KOPT-K1 (cell line): ENCODE measurements around the gene CDK5RAP2.
"Not testable (repeated sequence)": the region's sequence is repeated elsewhere in the genome, so short reads cannot be mapped to it uniquely, and the experiment has no call there.

ENCODE experiments used
- H3K27ac ChIP-seq: fragments of 200-600 bp; sonication (generic); 2 replicates; pipeline ENCODE4 v1.5.1; 2016; ENCODE audit warnings: antibody characterized with exemption, mild to moderate bottlenecking, low read depth, low read length; ENCODE audit not compliant: poor library complexity, severe bottlenecking
- H3K36me3 ChIP-seq: fragments of 200-600 bp; sonication (generic); 2 replicates; pipeline ENCODE4 v1.5.1; 2017; ENCODE audit warnings: antibody characterized with exemption, mild to moderate bottlenecking, low read length, moderate library complexity; ENCODE audit not compliant: insufficient read depth
- H3K9me3 ChIP-seq: fragments of 200-600 bp; sonication (generic); 2 replicates; pipeline ENCODE4 v1.5.1; 2017; ENCODE audit warnings: antibody characterized with exemption, low read length, mild to moderate bottlenecking; ENCODE audit not compliant: insufficient read depth, poor library complexity, severe bottlenecking

CDK5RAP2 gene

DNA sequence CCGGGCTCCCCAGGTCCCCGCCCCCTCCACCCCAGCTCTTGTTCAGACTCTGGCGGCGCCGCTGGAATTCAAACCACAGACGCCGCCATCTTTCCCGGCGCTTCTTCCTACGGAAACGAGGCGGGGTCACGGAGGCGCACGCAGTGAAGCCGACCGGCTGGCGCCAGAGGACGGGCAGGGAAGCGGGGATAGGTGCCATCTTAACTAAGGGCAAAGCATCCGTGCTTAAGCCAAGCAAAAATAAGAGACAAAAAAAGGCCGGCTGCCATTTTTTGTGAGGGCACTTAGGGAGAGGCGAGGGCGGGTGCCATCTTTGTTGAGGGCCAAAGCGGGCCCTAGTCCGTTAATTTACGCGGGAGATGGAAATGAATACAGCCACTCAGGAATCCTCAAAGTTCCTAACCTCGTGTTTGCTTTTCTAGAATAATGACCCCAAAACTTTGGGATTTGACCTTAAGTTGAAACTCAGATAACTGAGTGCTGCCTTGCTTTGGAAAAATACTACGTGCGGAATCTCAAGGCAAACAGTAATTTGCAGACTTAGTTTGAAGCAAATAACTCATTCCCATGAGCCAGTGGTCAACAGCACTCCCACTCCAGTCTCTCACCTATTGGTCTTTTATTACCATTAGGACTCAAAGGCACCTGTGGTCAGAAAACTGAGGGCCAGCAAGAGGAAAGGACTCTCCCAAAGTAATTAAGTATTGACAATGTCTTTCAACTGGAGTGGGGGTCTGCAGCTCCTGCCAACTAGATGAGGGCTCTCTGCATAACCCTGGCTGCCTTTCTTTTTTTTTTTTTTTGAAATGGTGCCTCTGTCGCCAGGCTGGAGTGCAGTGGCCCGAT lies at the start of gene CDK5RAP2:
Gene CDK5RAP2, minus strand, starts transcription at position 117 of the 846 bp plus-strand sequence. CDS start 189 bp downstream, outside the sequence.
- Histone ChIP-seq H3K27ac (peak within 1 kb of the TSS; percentile 86), H3K36me3 (peaks cover 13% of the 10 kb centered on the region)

DNA sequence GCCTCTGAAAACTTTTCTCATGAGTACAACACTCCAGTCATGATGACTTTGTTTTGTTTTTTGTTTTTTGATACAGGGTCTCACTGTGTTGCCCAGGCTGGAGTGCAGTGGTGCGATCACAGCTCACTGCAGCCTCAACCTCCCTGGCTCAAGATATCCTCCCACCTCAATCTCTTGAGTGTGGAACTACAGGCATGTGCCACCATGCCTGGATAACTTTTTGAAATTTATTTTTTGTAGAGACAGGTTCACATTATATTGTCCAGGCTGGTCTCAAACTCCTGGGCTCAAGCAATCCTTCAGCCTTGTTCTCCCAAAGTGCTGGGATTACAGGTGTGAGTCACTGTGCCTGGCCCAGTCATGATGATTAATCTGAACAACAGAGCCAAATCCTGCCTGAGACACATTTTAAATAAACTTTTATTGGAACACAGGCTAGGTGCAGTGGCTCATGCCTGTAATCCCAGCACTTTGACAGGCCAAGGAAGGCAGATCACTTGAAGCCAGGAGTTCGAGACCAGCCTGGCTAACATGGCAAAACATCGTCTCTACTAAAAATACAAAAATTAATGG lies 49.0 kb upstream of the CDK5RAP2 start:
- H3K27ac ChIP-seq, H3K36me3 ChIP-seq, H3K9me3 ChIP-seq: not testable (repeated sequence)

More for the DNA sequence above, at the start of gene CDK5RAP2:
- H3K9me3 ChIP-seq: no peaks in the 10 kb centered on the region

DNA sequence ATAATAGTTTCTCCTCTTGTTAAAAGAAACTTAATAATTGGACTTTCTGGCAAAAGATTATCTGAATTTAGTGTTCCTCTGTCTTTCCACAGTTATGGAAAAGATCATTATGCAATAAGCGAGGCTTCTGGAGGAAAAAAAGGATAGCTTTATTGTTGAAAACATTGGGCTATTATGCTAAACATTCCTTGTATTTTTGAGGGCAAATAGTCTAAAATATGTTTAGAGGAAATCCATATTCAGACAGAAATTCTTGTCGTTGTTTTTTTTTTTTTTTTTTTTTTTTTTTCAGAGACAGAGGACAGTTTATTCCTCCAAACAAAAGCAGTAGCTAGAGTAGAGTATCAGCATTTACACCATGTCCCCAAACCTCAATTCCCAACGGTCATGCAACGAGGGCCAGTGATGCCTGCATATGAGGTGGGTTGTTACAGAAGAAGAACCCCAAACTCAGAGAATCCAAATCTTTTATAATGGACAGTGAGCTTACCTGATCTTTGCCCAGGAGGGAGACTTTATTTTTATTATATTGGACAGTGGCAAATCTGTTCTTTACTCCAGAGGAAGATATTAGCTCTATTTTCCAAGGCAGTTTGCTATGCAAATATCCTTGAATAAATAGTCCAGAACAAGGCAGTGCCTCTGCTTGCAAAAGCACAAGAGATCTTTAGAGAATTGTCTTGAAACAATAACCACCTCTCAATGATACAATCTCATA lies 48.4 kb upstream of the CDK5RAP2 start:
- Histone ChIP-seq H3K36me3 (no peaks in the 10 kb centered on the region), H3K27ac (no peak overlapping the region)

DNA sequence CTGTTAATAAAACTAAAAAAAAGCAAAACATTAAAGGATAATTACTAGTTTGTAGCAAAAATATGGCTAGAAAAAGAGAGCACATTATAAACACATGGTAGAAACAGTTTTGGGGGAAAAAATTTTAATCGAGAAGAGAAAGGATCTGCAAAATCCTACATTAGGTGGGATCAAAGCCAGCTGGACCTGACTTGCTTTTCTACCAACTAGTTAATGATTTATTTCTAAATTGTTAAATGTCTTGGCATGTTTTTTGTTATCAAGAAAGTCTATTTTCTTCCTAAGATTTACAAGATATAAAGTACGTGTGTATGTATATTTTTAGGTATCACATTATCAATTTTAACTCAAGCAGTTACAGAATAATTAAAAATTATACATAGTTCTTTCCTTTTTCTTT lies 47.1 kb upstream of the CDK5RAP2 start:
- H3K36me3 ChIP-seq: no peaks in the 10 kb centered on the region
- no peak overlapping the region for H3K27ac ChIP-seq
- H3K9me3 ChIP-seq: no peaks in the 10 kb centered on the region

More for the DNA sequence above, 48.4 kb upstream of the CDK5RAP2 start:
- no peaks in the 10 kb centered on the region for H3K9me3 ChIP-seq

DNA sequence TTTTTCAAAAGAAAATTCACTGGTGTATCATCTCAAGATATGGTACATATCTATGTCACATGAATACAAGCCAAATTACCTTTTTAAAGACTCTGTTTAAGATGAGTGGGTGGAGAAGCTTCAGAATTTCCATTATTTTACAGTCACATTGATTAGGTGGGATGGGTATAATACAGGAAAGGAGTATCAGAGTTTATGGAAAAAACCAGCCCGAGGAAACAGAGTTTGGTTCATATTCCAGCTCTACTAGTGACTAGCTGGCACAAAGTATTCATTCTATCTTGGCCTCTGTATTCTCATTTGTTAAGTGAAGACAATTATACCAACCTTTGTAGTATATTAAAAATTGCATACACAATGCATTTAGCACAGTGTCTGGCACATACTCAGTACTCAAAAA lies 46.5 kb upstream of the CDK5RAP2 start:
- Histone ChIP-seq H3K36me3 (no peaks in the 10 kb centered on the region; the same call in 1 of the 2 replicates), H3K9me3 (no peaks in the 10 kb centered on the region), H3K27ac (no peak overlapping the region)

DNA sequence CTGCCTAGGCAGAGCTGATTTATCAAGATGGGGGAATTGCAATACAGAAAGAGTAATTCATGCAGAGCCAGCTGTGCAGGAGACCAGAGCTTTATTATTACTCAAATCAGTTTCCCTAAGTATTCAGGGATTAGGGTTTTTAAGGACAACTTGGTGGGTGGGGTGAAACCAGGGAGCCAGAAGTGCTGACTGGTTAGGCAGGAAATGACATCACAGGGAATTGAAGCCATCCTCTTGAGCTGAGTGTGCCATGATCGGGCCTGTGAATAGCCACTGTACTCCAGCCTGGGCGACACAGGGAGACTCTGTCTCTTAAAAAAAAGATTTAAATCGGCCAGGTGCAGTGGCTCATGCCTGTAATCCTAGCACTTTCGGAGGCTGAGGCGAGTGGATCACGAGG lies 45.3 kb upstream of the CDK5RAP2 start:
- no peak overlapping the region for H3K27ac ChIP-seq
- H3K36me3 ChIP-seq: peaks cover 6% of the 10 kb centered on the region; the same call in 1 of the 2 replicates
- H3K9me3 ChIP-seq: no peaks in the 10 kb centered on the region

DNA sequence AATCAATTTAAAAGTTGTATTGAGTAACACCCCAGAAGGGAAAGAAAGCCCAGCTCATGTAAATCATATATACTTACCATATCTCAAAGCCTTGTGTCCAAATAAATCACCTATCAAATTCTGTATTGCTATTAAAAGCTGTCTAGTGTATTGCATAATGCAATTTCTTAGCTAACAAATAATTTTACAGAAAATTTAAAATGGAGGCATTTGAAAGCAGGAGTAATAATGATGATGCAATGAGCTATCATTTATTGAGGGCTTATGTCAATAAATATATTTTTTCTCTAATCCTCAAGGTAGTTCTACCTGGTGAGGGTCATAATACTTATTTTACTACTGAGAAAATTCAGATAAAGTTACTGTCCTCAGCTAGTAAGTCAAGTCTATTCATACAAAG lies 42.8 kb upstream of the CDK5RAP2 start:
- Histone ChIP-seq H3K27ac (no peak overlapping the region), H3K36me3 (peaks cover 6% of the 10 kb centered on the region; the same call in 1 of the 2 replicates), H3K9me3 (no peaks in the 10 kb centered on the region)

DNA sequence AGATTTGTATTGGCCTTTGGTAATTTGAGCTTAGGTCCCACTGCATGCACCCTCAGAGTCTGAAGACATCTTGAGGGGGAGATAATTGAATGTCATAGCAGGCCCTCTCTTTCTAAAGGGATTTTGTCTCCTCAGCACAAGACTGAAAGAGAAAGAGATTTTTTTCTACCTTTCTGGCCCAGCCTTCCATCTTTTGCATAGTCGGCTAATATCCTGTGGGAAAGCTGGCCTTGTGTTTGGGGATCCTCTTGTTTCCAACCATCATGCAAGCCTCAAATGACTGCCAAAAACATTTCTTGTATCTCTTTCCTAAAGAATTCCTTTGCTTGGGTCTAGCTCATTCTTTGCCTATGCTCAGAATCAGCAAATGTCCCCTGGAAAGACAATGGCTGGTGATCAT lies 42.0 kb upstream of the CDK5RAP2 start:
- Histone ChIP-seq H3K9me3 (no peaks in the 10 kb centered on the region), H3K36me3 (peaks cover 6% of the 10 kb centered on the region; the same call in 1 of the 2 replicates), H3K27ac (no peak overlapping the region)

DNA sequence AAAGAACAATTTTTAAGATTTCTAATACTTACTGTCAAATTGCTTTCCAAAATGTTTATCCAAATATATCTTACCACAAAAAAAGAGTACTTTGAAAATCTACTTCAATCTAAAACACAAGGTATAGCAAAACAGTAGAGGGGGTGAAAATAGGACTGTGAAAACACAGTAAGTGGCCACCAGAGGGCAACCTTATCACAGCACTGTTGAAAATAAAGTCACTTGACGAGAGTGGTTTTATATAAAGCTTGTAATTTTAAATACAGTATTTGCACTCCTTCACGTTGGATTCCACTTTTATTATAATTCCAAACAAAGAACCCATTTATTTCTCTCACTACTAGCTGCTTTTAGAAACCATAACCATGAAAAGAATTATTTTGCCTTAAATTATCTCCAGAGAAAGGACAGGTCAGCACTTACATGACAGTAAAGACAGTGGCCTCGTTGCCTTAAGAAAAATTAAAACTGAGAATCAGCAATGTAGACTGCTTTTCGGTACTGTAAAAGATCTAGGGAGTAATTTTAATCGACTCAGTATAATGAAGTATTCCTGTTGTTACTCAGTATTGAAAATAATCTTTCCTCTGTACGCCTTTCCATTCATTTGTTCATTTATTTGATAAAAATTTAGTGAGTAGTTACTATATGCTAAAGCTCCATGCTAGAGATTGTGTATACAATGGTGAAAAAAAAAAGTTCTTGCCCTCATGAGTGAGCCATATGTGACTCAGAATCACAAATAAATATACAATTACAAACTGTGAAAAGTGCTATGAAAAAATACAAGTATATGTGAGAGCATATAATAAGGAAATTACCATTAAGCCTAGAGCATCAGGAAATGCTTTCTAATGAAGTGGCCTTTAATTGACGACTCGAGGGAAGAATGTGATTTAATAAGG lies 40.0 kb upstream of the CDK5RAP2 start:
- Histone ChIP-seq H3K27ac (no peak overlapping the region), H3K36me3 (peaks cover 6% of the 10 kb centered on the region; the same call in 1 of the 2 replicates), H3K9me3 (no peaks in the 10 kb centered on the region)

DNA sequence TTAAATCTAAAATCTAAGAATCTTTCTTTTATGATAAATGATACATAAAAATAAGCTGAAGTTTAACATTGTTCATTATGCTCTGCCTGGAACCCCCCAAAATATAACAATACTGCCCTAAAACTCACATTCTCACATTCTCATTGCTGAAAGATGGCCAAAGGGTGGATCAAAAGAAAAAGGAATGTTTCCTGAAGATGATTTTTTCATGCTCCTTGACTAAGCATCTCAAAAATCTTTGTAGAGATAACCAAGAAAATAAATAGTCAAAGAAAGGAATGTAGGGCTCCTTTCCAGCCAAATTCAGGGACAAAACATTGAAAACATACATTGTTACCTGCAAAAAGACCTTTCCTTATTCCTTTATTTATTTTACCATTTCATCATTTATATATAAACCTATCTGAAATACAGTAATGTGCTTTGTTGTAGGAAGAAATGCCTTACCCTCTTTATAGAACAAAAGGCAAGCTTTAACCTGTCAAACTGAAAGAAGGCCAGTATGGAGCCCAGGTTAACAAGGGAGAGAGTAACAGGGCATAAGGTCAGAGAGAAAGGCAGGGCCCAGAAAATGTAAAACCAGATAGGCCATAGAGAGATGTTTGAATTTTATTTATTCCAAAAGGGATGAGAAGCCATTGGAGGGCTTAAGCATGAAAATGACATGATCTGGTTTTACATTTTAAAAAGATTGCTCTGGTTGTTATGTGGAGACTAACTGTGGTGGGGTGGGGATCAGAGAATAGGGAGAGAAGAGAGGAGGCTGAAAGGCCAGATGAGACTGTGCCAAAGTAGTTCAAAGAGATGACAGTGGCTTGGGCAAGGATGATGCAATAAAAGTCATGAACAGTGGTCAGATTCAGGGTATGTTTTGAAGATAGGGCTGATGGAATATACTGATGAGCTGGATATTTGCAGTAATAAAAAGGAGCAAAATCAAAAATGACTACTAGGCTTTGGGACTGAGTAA lies 37.3 kb upstream of the CDK5RAP2 start:
- Histone ChIP-seq H3K27ac (no peak overlapping the region), H3K9me3 (no peaks in the 10 kb centered on the region), H3K36me3 (peaks cover 6% of the 10 kb centered on the region; the same call in 1 of the 2 replicates)

DNA sequence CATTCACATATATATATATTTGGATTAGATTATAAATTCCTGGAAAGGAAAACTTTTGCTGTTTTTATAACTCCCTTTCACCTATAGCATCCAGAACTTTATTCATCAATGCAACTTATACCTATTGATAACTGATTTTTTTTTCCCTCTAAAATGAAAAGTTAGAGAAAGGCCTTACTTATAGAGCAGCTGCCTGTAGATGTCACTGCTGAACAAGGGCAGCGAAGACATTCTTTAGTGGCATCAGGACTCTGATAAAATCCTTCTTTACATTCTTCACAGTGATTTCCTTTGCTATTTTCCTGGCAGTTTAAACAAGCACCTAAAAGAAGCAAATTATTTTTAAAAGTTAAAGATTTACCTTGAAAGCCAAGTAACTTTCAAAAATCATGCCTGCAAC lies 32.3 kb upstream of the CDK5RAP2 start:
- Histone ChIP-seq H3K9me3 (no peaks in the 10 kb centered on the region), H3K27ac (no peak overlapping the region), H3K36me3 (peaks cover 12% of the 10 kb centered on the region; the same call in 1 of the 2 replicates)

DNA sequence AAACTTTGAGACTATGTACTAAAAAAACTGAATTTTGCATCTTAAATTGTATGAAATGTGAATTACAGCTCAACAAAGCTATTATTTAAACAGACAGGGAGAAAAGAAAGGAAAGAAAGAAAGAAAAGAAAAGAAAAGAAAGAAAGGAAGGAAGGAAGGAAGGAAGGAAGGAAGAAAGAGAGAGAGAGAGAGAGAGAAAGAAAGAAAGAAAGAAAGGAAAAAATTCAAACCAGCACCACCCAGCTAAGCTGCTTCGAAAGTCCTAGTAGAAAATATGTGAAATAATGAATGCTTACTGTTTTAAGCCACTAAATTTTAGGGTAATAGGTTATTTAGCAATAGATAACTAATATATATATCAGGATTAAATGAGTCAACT lies 31.7 kb upstream of the CDK5RAP2 start:
- Histone ChIP-seq H3K36me3 (peaks cover 14% of the 10 kb centered on the region; the same call in 1 of the 2 replicates), H3K9me3 (no peaks in the 10 kb centered on the region), H3K27ac (no peak overlapping the region)

DNA sequence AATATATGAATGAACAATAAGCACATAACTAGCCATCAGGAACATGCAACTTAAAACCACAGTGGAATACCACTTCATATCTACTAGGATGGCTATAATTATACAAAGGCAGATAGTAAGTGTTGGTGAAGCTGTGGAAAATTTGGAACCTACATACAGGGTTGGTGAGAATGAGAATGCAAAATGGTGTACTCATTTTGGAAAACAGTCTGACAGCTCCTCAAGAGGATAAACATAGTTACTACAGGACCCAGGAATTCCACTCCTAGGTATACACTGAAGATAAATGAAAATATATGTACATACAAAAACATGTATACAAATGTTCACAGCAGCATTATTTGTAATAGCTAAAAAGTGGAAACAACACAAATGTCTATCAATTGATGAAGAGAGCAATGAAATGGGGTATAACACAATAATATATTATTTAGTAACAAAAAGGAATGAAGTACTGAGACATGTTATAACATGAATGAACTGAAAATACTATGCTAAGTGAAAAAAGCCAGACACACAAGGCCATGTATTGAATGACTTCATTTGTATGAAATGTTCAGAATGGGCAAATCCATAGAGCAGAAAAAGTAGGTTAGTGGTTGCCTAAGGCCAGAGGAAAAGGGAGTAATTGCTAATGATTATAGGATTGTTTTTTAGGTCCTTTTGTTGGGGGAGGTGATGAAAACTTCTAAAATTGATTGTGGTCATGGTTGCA lies 31.2 kb upstream of the CDK5RAP2 start:
- H3K27ac ChIP-seq: no peak overlapping the region
- H3K36me3 ChIP-seq: peaks cover 14% of the 10 kb centered on the region; the same call in 1 of the 2 replicates
- no peaks in the 10 kb centered on the region for H3K9me3 ChIP-seq
